Raji (cell line): ENCODE results near the gene HDDC3.

Experiments
- POLR2A ChIP-seq: IDR thresholded peaks from 2 replicates; pipeline ENCODE4 v1.6.1; 2011; ENCODE audit warnings: low read depth, low read length, control low read depth; ENCODE audit not compliant: insufficient read depth

HDDC3 gene, protein sequence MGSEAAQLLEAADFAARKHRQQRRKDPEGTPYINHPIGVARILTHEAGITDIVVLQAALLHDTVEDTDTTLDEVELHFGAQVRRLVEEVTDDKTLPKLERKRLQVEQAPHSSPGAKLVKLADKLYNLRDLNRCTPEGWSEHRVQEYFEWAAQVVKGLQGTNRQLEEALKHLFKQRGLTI

GRCh38 chr15:90931828-90932659 is at the start of gene HDDC3:
Gene HDDC3 (minus strand): TSS chr15:90932549. CDS start chr15:90932540, 9 bp downstream.
- TF ChIP-seq POLR2A: peak; percentile 67

GRCh38 chr15:90982135-90982534 is 49.8 kb upstream of the HDDC3 start:
- TF ChIP-seq POLR2A: no peak

GRCh38 chr15:90981681-90982080 is 49.3 kb upstream of the HDDC3 start:
- no peak for TF ChIP-seq POLR2A

GRCh38 chr15:90979582-90979981 is 47.2 kb upstream of the HDDC3 start:
- TF ChIP-seq POLR2A: no peak

GRCh38 chr15:90974216-90974615 is 41.9 kb upstream of the HDDC3 start:
- TF ChIP-seq POLR2A: no peak

- TF ChIP-seq POLR2A: no peak
Measured at GRCh38 chr15:90972133-90972532, 39.8 kb upstream of the HDDC3 start.

GRCh38 chr15:90970274-90970673 is 37.9 kb upstream of the HDDC3 start:
- TF ChIP-seq POLR2A: no peak

DNA sequence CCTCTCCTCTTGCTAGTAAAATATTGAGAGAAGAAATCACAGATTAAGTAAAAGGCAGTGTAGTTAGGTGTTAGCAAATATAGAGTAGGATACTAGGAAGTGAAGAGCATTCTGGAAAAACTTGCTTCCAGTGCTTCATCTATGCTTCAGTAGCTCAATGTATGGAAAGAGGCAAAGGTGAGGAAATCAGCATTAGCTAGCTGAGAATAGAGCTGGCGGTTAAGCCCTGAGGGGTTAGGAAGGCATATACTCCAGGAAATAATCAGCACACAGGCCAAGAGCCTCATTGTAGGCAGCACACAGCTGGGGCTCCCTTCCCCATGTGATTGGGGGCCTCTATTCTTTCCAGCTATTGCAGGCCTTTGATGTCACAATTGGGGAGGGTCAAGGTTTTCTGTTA is 36.1 kb upstream of the HDDC3 start:
- TF ChIP-seq POLR2A: no peak

DNA sequence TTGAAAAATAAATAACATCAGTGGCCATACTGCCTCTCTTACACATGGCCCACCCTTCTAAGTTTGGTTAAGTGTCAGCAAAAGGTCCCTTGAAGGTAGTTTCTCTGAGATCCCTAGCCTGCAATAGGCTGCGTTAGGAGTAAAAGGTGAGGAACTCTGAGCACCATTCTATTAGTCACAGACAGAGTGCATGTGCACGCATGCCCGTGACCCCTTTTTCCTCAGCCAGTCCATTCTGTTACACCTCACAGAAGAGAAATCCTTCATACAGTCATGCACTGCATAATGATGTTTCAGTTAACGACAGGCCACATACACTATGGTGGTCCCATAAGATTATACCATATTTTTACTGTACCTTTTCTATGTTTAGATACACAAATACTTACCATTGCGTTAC is 34.9 kb upstream of the HDDC3 start:
- no peak for TF ChIP-seq POLR2A

DNA sequence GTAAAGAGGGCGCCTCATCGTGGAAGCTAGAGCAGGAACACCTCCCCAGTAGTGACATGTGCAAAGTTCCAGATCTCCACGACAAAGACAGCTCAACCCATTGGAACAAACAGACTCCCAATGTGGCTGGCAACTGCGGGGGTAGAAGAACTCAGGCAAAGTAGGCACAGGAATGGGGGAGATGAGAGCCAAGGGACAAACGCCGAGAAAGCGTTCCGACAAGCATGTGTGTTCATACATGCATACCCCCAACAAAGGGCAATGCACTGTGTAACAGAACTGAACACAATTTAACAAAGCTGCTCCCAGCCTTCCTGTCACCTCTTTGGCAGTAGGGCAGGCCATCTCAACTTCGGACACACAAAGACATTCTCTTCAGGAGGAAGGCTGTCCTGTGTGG is 33.9 kb upstream of the HDDC3 start:
- TF ChIP-seq POLR2A: no peak

DNA sequence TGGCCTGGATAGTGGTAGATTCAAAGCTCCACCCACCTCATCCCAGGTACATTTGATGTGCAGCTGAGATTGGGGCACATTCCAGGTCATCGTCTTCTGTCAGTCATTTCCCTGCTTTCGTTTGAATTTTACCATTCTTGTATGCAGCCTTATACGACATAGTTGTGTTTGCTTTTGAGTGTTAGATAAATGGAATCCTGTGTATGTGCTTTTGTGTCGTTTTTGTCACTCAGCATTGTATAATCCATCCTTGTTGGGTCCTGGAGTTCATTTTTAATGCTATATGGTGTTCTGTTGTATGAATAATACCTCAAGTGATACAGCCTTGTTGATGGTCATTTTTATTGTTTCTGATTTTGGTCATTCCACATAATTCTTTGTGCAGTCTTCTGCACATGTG is 29.7 kb upstream of the HDDC3 start:
- no peak for TF ChIP-seq POLR2A

GRCh38 chr15:90960298-90961091 is 28.1 kb upstream of the HDDC3 start:
- TF ChIP-seq POLR2A: no peak

DNA sequence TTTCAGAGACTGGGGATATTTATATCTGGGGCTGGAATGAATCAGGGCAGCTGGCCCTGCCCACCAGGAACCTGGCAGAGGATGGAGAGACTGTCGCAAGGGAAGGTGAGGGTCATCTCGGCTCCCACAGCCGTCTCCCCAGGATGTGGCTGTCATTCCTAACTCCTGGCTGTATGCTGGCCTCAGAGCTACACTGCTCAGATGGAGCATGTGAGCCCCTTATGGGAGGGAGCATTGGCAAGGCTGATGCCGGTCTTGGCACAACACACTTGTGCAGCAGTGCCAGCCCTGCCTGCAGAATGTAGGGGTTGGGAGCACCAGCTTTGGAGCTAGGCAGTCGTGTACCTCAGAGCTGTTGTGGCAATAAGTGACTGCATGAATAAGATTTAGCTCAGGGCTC is 27.5 kb upstream of the HDDC3 start:
- TF ChIP-seq POLR2A: no peak

- no peak for TF ChIP-seq POLR2A
Measured at GRCh38 chr15:90959028-90959595, 26.8 kb upstream of the HDDC3 start.

GRCh38 chr15:90957791-90958190 is 25.4 kb upstream of the HDDC3 start:
- no peak for TF ChIP-seq POLR2A
